ENCODE data around the gene ELFN1. TPM values are rescaled to one million over a fixed set of nuclear protein-coding genes. Genes with fewer than 3 reads are reported as not detected.
A peak's percentile ranks its signal among the peaks of the same experiment; 100 is the strongest.

ELFN1 gene
- total RNA-seq = not detected in 2 replicates

GRCh38 chr7:1669954-1670893 lies at the start of gene ELFN1:
ELFN1 (plus strand) TSS chr7:1670277; CDS start chr7:1744597, 74,320 bp downstream.
- intact Hi-C loops (cut with micrococcal nuclease) = loop anchor here (10.0 kb wide), 1 partner anchor 275 kb away; no protein-coding TSS in a partner anchor
- ATAC-seq (ENCODE audit: low read depth) (no peak), DNase-seq (peak; percentile 19)
- no peaks in the 10 kb centered on the region for H3K9me3 Mint-ChIP-seq
- no peak within 1 kb of the TSS for H3K27ac Mint-ChIP-seq
- CTCF ChIA-PET = no interaction called here
- H3K27me3 Mint-ChIP-seq = peaks cover 34% of the 10 kb centered on the region
- TF ChIP-seq CTCF (IDR thresholded peaks at IDR 0.05) = no peak
- POLR2A ChIA-PET = no interaction called here
- peaks cover 14% of the 10 kb centered on the region for H3K4me1 Mint-ChIP-seq
- peak within 1 kb of the TSS; percentile 38 for H3K4me3 Mint-ChIP-seq
- no peaks in the 10 kb centered on the region for H3K36me3 Mint-ChIP-seq (ENCODE audit: low read depth)

GRCh38 chr7:1620835-1621234 lies 49.2 kb upstream of the ELFN1 start:
- ChIA-PET POLR2A (interaction anchor here (0.6 kb wide), 1 partner anchor 44 kb away, joined by 4 read pairs; no protein-coding TSS in a partner anchor), CTCF (no interaction called here)
- ATAC-seq (ENCODE audit: low read depth) = no peak
- intact Hi-C loops (cut with micrococcal nuclease) = no loop called here
- H3K9me3 Mint-ChIP-seq = no peaks in the 10 kb centered on the region
- no peak overlapping the region for H3K4me3 Mint-ChIP-seq
- no peaks in the 10 kb centered on the region for H3K4me1 Mint-ChIP-seq
- no peak overlapping the region for H3K27ac Mint-ChIP-seq
- H3K27me3 Mint-ChIP-seq = peaks cover 2% of the 10 kb centered on the region
- no peak for TF ChIP-seq CTCF (IDR thresholded peaks at IDR 0.05)
- DNase-seq = no peak
- H3K36me3 Mint-ChIP-seq (ENCODE audit: low read depth) = no peaks in the 10 kb centered on the region

- H3K36me3 Mint-ChIP-seq (ENCODE audit: low read depth) = no peaks in the 10 kb centered on the region
- no peaks in the 10 kb centered on the region for H3K4me1 Mint-ChIP-seq
- H3K9me3 Mint-ChIP-seq = peaks cover 1% of the 10 kb centered on the region
- no peak overlapping the region for H3K4me3 Mint-ChIP-seq
- DNase-seq (no peak), ATAC-seq (ENCODE audit: low read depth) (no peak)
- H3K27ac Mint-ChIP-seq = no peak overlapping the region
- H3K27me3 Mint-ChIP-seq = peaks cover 2% of the 10 kb centered on the region
- POLR2A ChIA-PET = interaction anchor here (0.6 kb wide), 1 partner anchor 1230 kb away, joined by 6 read pairs; no protein-coding TSS in a partner anchor
- CTCF ChIA-PET = no interaction called here
- intact Hi-C loops (cut with micrococcal nuclease) = no loop called here
- TF ChIP-seq CTCF (IDR thresholded peaks at IDR 0.05) = no peak
These were observed 48.4 kb upstream of the ELFN1 start for GRCh38 chr7:1621718-1622117.

GRCh38 chr7:1622441-1622840 lies 47.6 kb upstream of the ELFN1 start:
- ChIA-PET CTCF (no interaction called here), POLR2A (interaction anchor here (0.6 kb wide), 1 partner anchor 1229 kb away, joined by 6 read pairs; no protein-coding TSS in a partner anchor)
- H3K27me3 Mint-ChIP-seq = peaks cover 2% of the 10 kb centered on the region
- no peaks in the 10 kb centered on the region for H3K36me3 Mint-ChIP-seq (ENCODE audit: low read depth)
- peaks cover 4% of the 10 kb centered on the region for H3K9me3 Mint-ChIP-seq
- DNase-seq = no peak
- intact Hi-C loops (cut with micrococcal nuclease) = no loop called here
- H3K4me3 Mint-ChIP-seq = no peak overlapping the region
- peaks cover 1% of the 10 kb centered on the region for H3K4me1 Mint-ChIP-seq
- ATAC-seq (ENCODE audit: low read depth) = no peak
- no peak overlapping the region for H3K27ac Mint-ChIP-seq
- no peak for TF ChIP-seq CTCF (IDR thresholded peaks at IDR 0.05)

- POLR2A ChIA-PET = no interaction called here
- Mint-ChIP-seq H3K9me3 (peaks cover 6% of the 10 kb centered on the region), H3K4me3 (no peak overlapping the region), H3K27ac (no peak overlapping the region), H3K36me3 (ENCODE audit: low read depth) (no peaks in the 10 kb centered on the region), H3K27me3 (peaks cover 2% of the 10 kb centered on the region), H3K4me1 (peaks cover 5% of the 10 kb centered on the region)
- DNase-seq = no peak
- ATAC-seq (ENCODE audit: low read depth) = no peak
- TF ChIP-seq CTCF (IDR thresholded peaks at IDR 0.05) = no peak
- intact Hi-C loops (cut with micrococcal nuclease) = no loop called here
- CTCF ChIA-PET = no interaction called here
These were observed 46.3 kb upstream of the ELFN1 start for GRCh38 chr7:1623810-1624209.

All from activated B cell treated with CpG ODN at 0.5 μM for 24 hours (primary cell).